Stimulated activated CD8-positive, alpha-beta memory T cell treated with anti-CD3 and anti-CD28 coated beads, Interleukin-2, amount 100 ng/mL, for 1 hour (primary cell): ENCODE measurements around the gene RTBDN.

ENCODE experiments used
- DNase-seq, 2 donors: peaks; one replicate each; pipeline ENCODE4 v3.0.0-alpha.2; 2020; ENCODE audit warnings: low read depth in 2 of 2

RTBDN gene

DNA sequence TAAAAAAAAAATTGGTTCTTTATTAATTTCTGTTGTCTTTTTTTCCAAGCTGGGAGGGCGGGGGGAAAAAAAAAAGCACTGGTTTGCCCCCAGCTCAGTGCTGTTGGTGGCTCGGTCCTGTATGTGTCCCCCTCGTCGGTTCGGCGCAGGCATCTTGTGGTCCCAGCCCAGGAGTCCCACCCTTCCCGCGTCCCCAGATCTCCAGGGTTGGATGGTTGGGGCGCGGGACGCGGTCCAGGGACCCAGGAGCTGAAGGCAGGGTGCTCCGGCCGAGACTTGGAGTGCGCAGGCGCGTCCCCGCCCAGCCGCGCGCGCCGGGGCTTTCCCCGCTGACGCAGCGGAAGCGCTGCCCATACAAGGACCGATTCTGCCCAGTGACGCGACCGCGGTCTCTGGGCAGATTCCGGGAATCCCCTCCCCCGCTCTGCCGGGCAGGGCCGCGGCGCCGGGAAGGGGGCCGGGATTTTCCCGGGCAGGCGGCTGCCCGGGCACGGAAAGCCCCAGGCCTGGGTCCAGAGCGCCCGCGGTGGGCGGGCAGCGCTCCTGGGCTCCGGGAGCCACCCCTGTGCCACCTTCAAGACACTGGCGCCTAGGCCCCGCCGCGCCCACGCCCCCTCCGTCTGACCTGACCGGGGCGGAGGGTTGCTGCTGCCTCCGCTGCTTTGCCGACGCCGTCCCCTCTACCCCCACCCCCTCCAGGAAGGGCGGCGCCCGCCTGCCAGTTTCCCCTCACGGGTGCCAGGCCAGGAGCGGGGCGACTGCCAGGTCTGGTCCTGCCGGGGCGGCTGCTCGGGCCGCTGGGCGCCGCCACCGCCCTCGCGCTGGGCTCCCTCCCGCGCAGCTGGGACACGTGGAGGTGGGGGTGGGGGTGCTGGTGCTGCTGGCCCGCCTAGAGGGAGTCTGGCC lies 40.8 kb downstream of the RTBDN start:
- peak; percentile 89 to 91 for DNase-seq

DNA sequence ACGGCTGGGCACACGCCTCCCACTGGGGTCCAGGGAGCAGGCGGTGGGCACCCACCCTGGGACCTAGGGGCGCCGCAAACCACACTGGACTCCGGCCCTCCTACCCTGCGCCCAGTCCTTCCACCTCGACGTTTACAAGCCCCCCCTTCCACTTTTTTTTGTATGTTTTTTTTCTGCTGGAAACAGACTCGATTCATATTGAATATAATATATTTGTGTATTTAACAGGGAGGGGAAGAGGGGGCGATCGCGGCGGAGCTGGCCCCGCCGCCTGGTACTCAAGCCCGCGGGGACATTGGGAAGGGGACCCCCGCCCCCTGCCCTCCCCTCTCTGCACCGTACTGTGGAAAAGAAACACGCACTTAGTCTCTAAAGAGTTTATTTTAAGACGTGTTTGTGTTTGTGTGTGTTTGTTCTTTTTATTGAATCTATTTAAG lies 41.5 kb downstream of the RTBDN start:
- no peak for DNase-seq

DNA sequence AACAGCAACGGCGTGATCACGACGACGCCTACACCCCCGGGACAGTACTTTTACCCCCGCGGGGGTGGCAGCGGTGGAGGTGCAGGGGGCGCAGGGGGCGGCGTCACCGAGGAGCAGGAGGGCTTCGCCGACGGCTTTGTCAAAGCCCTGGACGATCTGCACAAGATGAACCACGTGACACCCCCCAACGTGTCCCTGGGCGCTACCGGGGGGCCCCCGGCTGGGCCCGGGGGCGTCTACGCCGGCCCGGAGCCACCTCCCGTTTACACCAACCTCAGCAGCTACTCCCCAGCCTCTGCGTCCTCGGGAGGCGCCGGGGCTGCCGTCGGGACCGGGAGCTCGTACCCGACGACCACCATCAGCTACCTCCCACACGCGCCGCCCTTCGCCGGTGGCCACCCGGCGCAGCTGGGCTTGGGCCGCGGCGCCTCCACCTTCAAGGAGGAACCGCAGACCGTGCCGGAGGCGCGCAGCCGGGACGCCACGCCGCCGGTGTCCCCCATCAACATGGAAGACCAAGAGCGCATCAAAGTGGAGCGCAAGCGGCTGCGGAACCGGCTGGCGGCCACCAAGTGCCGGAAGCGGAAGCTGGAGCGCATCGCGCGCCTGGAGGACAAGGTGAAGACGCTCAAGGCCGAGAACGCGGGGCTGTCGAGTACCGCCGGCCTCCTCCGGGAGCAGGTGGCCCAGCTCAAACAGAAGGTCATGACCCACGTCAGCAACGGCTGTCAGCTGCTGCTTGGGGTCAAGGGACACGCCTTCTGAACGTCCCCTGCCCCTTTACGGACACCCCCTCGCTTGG lies 42.1 kb downstream of the RTBDN start:
- peak in 1 of 2 donors; percentile 57 for DNase-seq

DNA sequence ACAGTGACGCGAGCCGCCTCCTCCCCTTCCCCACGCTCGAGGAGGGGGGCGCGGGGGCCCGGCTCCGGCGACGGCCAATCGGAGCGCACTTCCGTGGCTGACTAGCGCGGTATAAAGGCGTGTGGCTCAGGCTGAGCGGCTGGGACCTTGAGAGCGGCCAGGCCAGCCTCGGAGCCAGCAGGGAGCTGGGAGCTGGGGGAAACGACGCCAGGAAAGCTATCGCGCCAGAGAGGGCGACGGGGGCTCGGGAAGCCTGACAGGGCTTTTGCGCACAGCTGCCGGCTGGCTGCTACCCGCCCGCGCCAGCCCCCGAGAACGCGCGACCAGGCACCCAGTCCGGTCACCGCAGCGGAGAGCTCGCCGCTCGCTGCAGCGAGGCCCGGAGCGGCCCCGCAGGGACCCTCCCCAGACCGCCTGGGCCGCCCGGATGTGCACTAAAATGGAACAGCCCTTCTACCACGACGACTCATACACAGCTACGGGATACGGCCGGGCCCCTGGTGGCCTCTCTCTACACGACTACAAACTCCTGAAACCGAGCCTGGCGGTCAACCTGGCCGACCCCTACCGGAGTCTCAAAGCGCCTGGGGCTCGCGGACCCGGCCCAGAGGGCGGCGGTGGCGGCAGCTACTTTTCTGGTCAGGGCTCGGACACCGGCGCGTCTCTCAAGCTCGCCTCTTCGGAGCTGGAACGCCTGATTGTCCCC lies 42.9 kb downstream of the RTBDN start, which contains the start of gene JUNB:
JUNB (plus strand) TSS at position 142 of the 706 bp plus-strand sequence; CDS start at position 428, 286 bp downstream.
- peak; percentile 95 for DNase-seq

DNA sequence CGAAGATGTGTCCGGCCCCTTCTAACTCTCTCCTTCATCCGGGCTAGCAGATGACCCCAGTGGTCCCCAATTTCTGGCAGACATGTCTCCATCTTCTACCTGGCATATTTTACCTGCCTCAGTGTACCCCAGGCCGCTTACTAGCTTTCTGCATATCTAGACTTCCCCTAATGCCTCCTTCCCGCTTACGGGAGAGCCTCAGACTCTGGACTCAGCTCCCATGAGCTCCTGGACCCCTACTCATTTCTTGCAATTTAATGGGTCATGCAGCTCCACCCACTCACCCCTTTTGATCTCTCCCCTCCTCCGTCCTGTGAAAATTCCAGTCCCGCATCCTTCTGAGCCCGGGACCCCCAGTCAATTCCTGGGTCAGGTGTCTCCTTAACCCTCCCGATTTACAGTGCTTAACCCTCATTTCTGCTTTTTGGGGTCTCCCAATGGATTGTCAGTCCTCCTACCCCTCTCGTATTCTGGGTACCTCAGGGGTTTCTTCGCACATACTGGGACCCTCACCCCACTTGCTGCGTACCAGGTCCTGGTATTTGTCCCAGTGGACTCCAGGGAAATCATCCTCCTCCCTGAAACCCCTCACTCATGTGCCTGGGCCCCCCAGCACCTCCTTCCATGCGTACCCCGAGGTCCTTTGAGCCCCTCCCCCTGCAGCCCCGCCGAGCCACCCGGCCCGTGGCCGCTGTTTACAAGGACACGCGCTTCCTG lies 43.6 kb downstream of the RTBDN start:
- no peak for DNase-seq

DNA sequence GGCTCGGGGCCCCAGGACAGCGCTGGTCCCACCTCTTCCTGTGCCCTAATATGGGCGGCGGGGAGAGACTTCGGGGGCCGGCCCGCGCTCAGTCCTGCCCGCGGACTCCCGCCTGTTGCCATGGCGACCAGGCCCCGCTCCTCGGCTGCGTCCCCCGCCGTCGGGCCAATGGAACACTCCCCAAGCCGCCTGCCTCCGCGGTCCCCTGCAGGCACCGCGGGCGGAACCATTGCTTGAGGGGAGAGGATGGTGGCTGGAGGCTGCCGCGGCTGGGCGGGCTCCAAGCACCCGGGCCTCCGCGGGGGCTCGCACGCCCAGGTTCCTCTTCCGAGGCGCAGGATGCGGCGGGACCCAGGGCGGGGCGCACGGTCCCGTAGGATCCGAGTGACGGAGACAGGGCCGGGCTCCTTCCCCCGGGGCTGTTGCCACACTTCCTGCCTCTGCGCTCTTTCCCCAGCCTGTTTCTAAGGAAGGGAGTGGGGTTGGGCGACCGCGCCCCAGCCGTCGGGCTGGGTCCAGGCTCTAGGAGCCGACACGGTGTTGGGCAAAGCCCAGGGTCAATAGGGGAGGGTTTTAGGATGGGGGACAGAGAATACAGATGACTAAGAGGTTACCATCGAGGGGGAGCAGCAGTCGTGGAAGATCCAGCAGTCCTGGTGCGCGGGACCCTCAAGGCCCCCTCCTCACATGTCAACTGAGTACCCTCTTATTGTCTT lies 44.3 kb downstream of the RTBDN start:
- peak; percentile 82 to 85 for DNase-seq

DNA sequence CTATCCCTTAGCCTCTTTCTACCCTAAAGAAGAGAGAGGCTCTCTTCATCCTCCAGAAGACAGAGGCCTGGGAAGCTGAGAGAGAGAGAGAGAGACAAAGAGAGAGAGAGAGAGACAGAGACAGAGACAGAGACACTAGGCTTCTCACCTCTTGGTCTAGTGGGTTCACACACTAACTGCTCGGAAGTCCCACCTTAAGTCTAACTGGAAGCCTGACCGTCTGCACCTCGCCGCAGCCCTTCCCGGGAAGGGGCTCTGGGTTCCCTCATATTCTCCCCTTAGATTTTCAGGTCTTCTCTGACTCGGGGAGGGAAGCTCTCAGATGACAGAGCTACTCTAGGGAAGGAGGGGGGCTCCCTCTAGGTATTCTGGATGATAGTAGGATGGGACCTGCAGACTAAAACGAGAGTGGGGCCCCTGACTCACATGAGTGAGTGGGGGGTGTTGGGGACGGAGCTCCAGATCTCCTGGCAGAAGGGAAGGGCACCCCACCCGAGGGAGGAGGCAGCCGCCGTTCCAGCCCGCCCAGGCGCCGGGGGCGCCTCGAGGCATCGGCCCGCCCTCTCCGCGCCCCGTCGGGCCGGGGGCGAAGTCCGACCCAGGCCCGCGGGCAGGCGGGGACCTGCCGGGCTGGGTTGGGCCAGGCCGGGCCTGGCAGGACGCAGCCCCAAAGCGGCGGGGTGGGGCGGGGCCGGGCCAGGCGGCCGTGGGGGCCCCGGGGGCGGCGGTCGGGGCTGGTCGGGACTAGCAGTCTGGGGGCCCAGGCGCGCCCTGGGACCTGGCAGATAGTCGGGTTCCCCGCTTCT lies 45.1 kb downstream of the RTBDN start:
- DNase-seq, result no peak

DNA sequence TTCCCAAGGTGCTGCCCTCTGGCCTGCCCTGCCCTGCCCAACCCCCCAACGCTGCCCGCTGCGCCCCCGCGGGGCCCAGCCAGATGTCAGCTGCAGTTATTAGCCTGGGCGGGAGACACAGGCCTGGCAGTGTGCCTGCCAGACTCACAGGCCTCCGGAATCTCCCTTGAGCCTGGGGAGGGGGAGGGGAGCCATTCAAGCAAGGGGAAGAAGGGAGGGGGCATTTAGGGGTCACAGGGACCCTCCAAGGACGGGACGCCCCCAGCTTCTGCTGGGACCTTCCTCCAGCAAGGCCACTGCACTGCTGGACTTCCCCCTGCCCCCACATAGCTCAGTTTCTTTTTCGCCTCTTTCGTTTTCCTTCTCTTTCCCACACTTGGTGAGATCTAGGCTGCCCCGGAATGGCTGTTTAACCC lies 45.7 kb downstream of the RTBDN start:
- DNase-seq, result no peak

DNA sequence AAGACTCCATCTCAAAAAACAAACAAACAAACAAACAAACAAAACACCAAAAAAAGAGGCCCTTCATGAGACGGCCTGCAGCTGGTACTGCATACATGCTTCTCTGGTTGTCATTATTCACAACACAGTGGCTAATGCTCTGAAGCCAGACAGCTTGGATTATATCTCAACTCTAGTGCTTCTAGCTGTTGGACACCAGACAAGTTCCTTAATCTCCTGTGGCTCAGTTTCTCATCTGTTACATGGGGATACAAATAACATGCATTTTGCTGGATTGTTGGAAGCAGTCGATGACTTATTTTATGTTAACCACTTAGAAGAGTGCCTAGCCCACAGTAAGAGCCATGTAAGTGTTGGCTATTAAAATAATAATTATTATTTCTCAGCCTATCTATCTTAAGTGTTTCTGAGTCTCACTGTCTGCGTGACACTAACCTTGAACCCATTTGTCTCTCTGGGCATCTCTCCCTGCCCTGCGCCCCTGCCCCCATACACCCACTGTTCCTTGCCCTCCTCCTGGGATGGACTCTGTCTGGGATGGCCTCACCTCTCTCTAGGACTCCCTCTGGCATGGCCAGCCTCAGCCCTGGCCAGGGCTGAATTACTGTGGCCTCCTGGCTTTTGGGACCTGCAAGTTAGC lies 46.2 kb downstream of the RTBDN start:
- DNase-seq, result no peak

DNA sequence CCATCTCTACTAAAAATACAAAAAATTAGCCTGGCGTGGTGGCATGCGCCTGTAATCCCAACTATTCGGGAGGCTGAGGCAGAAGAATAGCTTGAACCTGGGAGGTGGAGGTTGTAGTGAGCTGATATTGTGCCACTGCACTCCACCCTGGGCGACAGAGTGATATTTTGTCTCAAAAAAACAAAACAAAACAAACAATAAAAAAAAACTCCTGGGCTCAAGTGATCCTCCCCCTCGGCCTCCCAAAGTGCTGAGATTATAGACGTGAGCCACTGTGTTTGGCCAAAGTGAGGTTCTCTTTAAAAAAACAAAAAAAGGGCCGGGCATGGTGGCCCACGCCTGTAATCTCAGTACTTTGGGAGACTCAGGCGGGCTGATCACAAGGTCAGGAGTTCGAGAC lies 46.9 kb downstream of the RTBDN start:
- no peak for DNase-seq

DNA sequence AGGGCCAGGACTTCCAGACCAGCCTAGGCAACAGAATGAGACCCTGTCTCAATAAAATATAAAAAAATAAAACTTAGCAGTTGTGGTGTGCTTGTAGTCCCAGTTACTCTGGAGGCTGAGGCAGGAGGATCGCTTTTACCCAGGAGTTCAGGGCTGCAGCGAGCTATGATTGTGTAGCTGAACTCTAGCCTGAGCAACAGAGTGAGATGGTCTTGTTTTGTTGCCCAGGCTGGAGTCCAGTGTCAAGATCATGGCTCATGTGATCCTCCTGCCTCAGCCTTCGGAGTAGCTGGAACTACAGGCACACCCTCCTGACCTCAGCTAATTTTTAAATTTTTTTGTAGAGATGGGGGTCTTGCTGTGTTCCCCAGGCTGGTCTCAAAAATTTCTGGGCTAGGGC lies 47.4 kb downstream of the RTBDN start:
- no peak for DNase-seq

DNA sequence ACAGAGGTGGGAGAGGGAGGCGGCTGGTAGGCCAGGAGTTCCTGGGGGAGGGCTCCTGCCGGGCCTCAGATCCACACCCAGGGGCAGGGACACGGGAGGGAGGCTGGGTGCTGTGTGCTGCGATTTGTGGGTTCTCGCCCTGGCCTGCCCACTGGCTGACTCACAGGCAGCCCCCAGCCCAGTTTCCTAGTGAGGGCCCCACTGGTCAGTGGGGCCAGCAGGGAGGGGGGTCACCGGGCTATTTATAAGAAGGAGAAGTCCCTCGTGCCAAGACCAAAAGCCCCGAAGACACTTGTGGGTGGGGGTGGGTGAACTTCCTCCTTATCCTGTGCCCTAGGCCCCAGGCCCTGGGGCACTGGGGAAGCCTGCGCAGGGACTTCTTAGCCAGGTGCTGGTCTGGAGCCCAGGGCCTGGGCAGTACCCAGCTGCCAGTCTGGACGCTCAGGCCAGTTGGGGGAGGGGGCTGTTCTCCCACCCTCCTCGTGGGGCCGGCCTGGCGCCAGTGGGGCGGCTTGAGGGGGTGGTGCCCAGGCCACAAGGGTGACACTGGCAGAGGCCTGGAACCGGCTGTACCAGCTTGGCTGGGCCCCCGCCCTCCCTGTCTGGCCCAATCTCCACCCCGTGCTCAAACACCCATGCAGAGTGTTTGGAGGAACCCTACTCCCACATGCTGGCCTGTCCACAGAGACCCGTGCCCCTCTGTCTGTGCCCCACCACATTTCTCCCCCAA lies 48.1 kb downstream of the RTBDN start:
- no peak for DNase-seq

DNA sequence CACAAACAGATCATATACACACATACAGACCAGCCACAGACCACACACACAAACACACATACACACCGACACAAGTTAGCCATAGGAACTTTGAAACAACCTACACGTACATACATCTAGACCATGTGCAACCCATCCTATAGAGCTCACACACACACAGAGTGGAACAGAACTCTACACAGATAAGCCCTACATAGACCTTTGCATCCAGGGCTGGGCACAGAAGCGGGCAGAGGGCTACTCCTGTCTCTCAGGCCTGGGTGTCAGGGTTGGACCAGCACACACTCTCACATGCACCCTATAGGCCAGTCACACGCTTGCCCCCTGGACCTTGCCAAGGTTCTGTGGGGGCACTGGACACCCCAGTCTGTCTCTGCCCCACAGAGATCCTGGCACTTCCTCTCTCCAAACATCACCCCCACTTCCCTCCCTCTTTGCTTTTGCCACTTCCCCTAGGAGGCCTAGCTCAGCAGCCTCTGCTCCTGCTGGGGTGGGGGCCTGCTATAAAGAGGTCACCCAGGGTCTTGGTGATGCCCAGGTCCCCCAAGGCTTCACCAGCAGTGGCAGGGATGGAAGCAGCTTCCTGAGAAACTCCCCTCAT lies 48.8 kb downstream of the RTBDN start:
- DNase-seq, result no peak

DNA sequence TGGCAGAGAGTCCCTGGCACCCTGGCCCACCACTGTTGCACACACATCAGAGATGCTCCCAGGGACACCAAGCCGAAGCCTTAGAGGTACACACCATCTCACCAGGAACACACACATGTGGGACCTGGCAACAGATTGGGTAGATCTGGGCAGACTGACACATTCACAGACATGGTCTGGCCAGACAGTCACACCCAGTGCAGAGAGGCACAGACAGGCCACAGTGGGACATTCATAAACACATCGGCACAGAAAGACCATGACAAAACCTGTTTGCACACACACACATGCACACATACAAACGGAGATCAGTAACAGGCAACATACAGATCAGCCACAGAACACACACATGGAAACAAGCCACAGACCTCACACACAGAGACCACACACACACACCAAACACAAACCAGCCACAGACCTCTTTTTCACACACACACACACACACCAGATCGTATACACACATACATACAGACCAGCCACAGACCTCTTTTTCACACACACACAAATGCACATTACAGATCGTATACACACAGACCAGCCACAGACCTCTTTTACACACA lies 49.4 kb downstream of the RTBDN start:
- no peak for DNase-seq

DNA sequence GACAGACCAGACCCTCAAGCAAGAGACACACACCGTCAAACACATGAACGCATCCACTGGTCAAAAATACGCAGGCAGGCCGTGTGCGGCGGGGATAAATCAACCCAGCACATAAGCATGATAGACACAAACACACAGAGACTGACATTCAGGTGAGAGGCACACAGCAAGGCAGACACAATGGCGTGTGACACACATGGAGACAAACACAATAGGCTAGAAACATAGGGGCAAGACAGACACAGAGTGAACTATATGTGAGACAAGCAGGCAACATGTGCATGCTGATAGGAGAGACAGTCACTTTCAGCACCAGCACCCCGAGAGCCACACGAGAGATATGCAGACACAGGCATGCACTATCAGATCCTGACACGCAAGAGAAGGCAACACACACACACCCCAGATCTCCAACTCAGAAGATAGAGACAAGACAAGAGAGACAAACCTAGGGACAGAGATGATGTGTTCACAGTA lies 49.9 kb downstream of the RTBDN start:
- DNase-seq, result no peak

DNA sequence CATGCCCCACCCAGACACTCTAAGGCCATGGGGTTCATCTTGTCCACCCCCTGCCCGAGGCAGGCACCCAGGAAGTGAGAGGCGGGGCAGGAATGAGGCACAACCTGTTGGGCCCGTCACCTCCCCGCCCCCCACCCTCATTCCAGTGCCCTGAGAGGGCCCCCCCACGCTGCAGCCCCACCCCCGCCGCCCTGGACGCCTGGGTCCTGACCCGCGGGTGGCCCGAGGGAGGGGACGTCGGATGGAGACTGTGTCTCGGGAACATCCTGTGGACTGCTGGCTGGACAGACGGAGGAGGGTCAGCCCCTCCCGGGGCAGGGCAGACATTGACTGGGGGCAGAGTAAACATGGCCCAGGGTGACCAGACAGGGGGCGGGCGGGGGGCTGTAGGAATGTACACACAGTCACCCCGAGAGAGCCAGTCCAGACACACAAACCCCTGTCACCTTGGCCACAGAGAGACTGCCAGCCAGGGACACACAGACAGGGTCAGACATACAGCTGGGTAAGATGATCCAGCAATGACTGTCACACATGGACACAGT lies 50.5 kb downstream of the RTBDN start:
- DNase-seq, result no peak

DNA sequence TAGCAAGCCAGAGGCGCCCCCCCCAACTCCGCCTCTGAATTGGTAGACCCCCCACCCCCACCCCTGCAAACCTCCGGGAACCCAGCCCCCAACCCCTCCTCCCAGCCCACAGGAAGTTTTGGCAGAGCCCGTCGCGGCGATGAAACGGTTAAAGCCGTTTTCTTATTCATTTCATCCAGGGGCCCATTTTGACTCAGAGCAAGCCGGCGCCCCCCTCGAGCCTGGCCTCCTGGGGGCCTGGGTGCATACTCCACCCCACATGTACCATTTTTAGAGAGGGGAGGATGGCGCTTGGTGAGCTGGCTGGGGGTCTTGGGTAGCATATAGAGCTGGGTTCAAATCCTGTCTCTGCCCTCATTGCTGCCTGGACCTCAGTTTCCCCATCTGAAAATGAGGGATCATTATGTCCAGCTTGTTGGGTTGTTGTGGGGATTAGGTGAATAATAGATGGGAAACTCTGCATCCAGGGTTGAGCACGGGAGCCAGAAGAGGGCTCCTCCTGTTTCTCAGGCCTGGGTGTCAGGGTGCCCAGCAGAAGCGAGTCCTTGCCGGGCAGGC lies 51.0 kb downstream of the RTBDN start:
- no peak for DNase-seq
